ENCODE measurements around the gene RPS29.
A peak's percentile ranks its signal among the peaks of the same experiment; 100 is the strongest.

RPS29 gene

GRCh38 chr14:49615776-49616175 is 29.6 kb upstream of the RPS29 start:
- ChIA-PET POLR2A (ENCODE audit: low non-redundant PET) (no interaction called here), CTCF (no interaction called here)
- TF ChIP-seq CTCF (conservative IDR thresholded peaks at IDR 0.05; ENCODE audit: low read depth): no peak
- no peak for DNase-seq (ENCODE audit: low spot score)
- peak overlapping the region; percentile 59 for H3K27ac ChIP-seq

GRCh38 chr14:49614196-49614595 is 28.0 kb upstream of the RPS29 start:
- no peak overlapping the region for H3K27ac ChIP-seq
- POLR2A ChIA-PET (ENCODE audit: low non-redundant PET): no interaction called here
- no peak for DNase-seq (ENCODE audit: low spot score)
- CTCF ChIA-PET: no interaction called here
- TF ChIP-seq CTCF (conservative IDR thresholded peaks at IDR 0.05; ENCODE audit: low read depth): no peak

- no peak for TF ChIP-seq CTCF (conservative IDR thresholded peaks at IDR 0.05; ENCODE audit: low read depth)
- ChIA-PET CTCF (no interaction called here), POLR2A (ENCODE audit: low non-redundant PET) (no interaction called here)
- H3K27ac ChIP-seq: peak overlapping the region; percentile 19; the same call in 1 of the 2 replicates
- no peak for DNase-seq (ENCODE audit: low spot score)
Measured at GRCh38 chr14:49612671-49613070, 26.5 kb upstream of the RPS29 start.

- no peak for DNase-seq (ENCODE audit: low spot score)
- TF ChIP-seq CTCF (conservative IDR thresholded peaks at IDR 0.05; ENCODE audit: low read depth): no peak
- no peak overlapping the region for H3K27ac ChIP-seq
- POLR2A ChIA-PET (ENCODE audit: low non-redundant PET): no interaction called here
- CTCF ChIA-PET: no interaction called here
Measured at GRCh38 chr14:49612251-49612650, 26.1 kb upstream of the RPS29 start.

- CTCF ChIA-PET: interaction anchor here (0.6 kb wide), 1 partner anchor 40 kb away, joined by 3 read pairs; no protein-coding TSS in a partner anchor
- no peak for TF ChIP-seq CTCF (conservative IDR thresholded peaks at IDR 0.05; ENCODE audit: low read depth)
- no peak for DNase-seq (ENCODE audit: low spot score)
- POLR2A ChIA-PET (ENCODE audit: low non-redundant PET): no interaction called here
- H3K27ac ChIP-seq: no peak overlapping the region
Measured at GRCh38 chr14:49607583-49607982, 21.4 kb upstream of the RPS29 start.

GRCh38 chr14:49598485-49599300 is 12.5 kb upstream of the RPS29 start, which contains the start of gene LRR1:
LRR1 (plus strand) TSS chr14:49598940; CDS start chr14:49599021, 81 bp downstream.
- H3K27ac ChIP-seq: peak within 1 kb of the TSS; percentile 96
- no peak for TF ChIP-seq CTCF (conservative IDR thresholded peaks at IDR 0.05; ENCODE audit: low read depth)
- ChIA-PET POLR2A (ENCODE audit: low non-redundant PET) (interaction anchor here (0.6 to 1.4 kb wide), 4 partner anchors 11 to 35 kb away, joined by 3 to 10 read pairs (median 5); partner anchors contain the start of genes MGAT2 and RPL36AL), CTCF (interaction anchor here (0.6 to 1.4 kb wide), 3 partner anchors 12 to 154 kb away, joined by 3 to 7 read pairs (median 3); no protein-coding TSS in a partner anchor)
- peak; percentile 67 for DNase-seq (ENCODE audit: low spot score)
